IPS DF 4.7 (cell line): ENCODE data around the gene CFHR2.

Experiments
- DNase-seq: peaks from one replicate; pipeline ENCODE4 v3.0.0-alpha.2; 2013; ENCODE audit warnings: low spot score; ENCODE audit errors: extremely low read depth

CFHR2 gene

GRCh38 chr1:197001828-197002227 is 58.3 kb downstream of the CFHR2 start:
- DNase-seq: no peak

- DNase-seq: no peak
Observed at GRCh38 chr1:197003132-197003531, 59.6 kb downstream of the CFHR2 start.

- no peak for DNase-seq
Observed at GRCh38 chr1:197008861-197009260, 65.3 kb downstream of the CFHR2 start.
